D721Med (cell line): ENCODE data around the gene NRXN3.

ENCODE experiments used
- DNase-seq: peaks from one replicate; pipeline ENCODE4 v3.0.0; 2011; ENCODE audit warnings: low spot score; ENCODE audit not compliant: insufficient read length
- FAIRE-seq: peaks from 2 replicates; lab custom pipeline; 2011; peaks lifted over from hg19 to GRCh38; lab: Jason Lieb, UNC
- CTCF ChIP-seq: IDR thresholded peaks from 2 replicates; pipeline ENCODE4 v1.5.1; 2012; ENCODE audit warnings: mild to moderate bottlenecking, control low read depth; ENCODE audit not compliant: insufficient read depth; ENCODE audit errors: missing control alignments

NRXN3 gene

DNA sequence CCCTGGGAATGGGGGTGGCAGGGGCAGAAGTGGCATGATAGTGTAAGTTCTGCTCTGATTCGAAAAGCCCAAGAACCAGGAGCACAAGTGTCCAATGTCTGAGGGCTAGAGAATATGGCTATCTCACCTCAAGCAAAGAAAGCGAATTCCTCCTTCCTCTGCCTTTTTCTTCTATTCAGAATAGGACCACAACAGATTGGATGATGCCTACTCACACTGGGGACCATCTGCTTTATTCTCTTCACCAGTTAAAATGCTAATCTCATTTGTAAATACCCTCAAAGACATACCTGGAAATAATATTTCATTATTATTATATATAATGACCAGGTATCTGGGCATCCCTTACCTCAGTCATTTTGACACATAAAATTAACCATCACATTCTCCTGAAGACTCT is 808.7 kb downstream of the NRXN3 start:
- DNase-seq (no peak), FAIRE-seq (no peak)
- TF ChIP-seq CTCF = no peak

DNA sequence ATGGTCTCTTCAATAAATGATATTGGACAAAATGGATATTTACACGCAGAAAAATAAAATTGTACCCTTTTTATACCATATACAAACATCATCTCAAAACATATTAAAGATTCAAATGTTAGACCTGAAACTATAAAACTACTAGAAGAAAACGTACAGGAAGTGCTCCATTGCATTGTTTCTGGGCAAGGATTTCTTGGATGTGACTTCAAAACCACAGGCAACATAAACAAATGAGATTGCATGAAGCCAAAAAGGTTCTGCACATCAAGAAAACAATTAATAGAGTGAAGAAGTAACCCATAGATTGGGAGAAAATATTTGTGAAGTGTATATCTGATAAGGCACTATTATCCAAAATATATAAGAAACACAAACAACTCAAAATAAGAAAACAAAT is 812.4 kb downstream of the NRXN3 start:
- DNase-seq (no peak), FAIRE-seq (peak; percentile 38)
- no peak for TF ChIP-seq CTCF

- no peak for DNase-seq
- no peak for FAIRE-seq
- TF ChIP-seq CTCF = no peak
These were observed 813.0 kb downstream of the NRXN3 start for GRCh38 chr14:78983126-78983525.

GRCh38 chr14:78985668-78986381 is 815.7 kb downstream of the NRXN3 start:
- TF ChIP-seq CTCF = no peak
- no peak for DNase-seq
- FAIRE-seq = no peak

- no peak for TF ChIP-seq CTCF
- DNase-seq (no peak), FAIRE-seq (no peak)
These were observed 816.8 kb downstream of the NRXN3 start for GRCh38 chr14:78986989-78987388.

DNA sequence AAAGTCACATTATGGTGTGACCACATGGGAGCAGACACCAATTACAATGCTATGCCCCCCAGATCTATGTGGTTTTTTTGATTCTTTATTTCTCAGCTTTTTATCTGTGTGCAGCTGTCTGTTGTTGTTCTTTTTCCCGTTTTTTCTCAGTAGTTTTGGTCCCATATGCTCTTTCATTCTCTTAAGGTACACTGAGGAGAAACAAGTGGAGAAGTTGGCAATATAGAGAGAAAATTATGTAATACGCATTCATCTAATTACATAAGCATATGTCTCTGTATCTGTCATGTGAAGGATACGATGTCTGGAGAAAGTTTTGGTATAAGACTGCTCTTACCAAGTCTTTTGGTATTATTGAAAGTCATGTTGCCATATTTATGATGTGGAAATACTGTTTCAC is 819.0 kb downstream of the NRXN3 start:
- DNase-seq (no peak), FAIRE-seq (no peak)
- TF ChIP-seq CTCF = no peak

DNA sequence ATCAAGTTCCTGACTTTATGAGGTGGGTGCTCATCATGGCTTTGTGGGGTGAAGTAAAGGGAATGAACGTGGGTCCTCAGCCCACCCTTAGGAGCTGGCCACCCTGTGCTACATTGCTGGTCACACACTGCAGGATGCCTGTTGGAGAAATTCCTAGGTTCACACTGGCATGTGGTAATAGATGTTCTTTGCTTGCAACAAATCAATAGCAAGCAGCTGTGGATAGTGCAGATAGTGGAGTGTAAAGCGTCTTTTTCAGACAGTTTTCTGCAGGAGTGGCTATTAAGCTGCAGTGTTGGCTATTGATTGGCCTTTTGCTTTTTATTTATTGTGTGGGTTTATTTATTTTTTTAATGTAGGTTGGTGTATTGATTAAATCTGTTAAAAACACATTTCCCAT is 822.7 kb downstream of the NRXN3 start:
- no peak for TF ChIP-seq CTCF
- DNase-seq (no peak), FAIRE-seq (no peak)
